Measurements from ENCODE around the gene LOXL3. TPM values are rescaled to one million over a fixed set of nuclear protein-coding genes. Genes with fewer than 3 reads are reported as not detected.

The LOXL3 gene
- total and polyA plus RNA-seq, 2 of the 8 experiments (the other 6 are each of a cell fraction or from before 2014, with no cell fraction given) = 22.4 to 27.2 TPM

DNA sequence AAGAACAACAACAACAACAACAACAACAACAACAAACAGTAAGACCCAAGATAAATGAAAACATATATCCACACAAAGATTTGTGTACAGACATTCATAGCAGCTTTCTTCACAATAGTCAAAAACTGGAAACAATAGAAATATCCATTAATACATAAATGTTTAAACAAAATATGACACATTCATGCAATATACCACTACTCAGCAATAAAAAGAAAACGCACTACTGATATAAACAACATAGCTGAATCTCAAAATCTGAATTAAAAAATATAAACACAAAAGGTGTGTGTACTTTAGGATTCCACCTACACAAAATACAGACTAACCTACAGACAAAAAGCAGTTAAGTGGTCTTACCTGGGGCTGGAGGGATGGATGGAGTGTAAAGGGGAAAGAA, 42.8 kb upstream of the LOXL3 start (continued):
- TF ChIP-seq, protein P1, sequence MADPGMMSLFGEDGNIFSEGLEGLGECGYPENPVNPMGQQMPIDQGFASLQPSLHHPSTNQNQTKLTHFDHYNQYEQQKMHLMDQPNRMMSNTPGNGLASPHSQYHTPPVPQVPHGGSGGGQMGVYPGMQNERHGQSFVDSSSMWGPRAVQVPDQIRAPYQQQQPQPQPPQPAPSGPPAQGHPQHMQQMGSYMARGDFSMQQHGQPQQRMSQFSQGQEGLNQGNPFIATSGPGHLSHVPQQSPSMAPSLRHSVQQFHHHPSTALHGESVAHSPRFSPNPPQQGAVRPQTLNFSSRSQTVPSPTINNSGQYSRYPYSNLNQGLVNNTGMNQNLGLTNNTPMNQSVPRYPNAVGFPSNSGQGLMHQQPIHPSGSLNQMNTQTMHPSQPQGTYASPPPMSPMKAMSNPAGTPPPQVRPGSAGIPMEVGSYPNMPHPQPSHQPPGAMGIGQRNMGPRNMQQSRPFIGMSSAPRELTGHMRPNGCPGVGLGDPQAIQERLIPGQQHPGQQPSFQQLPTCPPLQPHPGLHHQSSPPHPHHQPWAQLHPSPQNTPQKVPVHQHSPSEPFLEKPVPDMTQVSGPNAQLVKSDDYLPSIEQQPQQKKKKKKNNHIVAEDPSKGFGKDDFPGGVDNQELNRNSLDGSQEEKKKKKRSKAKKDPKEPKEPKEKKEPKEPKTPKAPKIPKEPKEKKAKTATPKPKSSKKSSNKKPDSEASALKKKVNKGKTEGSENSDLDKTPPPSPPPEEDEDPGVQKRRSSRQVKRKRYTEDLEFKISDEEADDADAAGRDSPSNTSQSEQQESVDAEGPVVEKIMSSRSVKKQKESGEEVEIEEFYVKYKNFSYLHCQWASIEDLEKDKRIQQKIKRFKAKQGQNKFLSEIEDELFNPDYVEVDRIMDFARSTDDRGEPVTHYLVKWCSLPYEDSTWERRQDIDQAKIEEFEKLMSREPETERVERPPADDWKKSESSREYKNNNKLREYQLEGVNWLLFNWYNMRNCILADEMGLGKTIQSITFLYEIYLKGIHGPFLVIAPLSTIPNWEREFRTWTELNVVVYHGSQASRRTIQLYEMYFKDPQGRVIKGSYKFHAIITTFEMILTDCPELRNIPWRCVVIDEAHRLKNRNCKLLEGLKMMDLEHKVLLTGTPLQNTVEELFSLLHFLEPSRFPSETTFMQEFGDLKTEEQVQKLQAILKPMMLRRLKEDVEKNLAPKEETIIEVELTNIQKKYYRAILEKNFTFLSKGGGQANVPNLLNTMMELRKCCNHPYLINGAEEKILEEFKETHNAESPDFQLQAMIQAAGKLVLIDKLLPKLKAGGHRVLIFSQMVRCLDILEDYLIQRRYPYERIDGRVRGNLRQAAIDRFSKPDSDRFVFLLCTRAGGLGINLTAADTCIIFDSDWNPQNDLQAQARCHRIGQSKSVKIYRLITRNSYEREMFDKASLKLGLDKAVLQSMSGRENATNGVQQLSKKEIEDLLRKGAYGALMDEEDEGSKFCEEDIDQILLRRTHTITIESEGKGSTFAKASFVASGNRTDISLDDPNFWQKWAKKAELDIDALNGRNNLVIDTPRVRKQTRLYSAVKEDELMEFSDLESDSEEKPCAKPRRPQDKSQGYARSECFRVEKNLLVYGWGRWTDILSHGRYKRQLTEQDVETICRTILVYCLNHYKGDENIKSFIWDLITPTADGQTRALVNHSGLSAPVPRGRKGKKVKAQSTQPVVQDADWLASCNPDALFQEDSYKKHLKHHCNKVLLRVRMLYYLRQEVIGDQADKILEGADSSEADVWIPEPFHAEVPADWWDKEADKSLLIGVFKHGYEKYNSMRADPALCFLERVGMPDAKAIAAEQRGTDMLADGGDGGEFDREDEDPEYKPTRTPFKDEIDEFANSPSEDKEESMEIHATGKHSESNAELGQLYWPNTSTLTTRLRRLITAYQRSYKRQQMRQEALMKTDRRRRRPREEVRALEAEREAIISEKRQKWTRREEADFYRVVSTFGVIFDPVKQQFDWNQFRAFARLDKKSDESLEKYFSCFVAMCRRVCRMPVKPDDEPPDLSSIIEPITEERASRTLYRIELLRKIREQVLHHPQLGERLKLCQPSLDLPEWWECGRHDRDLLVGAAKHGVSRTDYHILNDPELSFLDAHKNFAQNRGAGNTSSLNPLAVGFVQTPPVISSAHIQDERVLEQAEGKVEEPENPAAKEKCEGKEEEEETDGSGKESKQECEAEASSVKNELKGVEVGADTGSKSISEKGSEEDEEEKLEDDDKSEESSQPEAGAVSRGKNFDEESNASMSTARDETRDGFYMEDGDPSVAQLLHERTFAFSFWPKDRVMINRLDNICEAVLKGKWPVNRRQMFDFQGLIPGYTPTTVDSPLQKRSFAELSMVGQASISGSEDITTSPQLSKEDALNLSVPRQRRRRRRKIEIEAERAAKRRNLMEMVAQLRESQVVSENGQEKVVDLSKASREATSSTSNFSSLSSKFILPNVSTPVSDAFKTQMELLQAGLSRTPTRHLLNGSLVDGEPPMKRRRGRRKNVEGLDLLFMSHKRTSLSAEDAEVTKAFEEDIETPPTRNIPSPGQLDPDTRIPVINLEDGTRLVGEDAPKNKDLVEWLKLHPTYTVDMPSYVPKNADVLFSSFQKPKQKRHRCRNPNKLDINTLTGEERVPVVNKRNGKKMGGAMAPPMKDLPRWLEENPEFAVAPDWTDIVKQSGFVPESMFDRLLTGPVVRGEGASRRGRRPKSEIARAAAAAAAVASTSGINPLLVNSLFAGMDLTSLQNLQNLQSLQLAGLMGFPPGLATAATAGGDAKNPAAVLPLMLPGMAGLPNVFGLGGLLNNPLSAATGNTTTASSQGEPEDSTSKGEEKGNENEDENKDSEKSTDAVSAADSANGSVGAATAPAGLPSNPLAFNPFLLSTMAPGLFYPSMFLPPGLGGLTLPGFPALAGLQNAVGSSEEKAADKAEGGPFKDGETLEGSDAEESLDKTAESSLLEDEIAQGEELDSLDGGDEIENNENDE (IDR thresholded peaks at IDR 0.05; ENCODE audit: insufficient replicate concordance, low read length) = no peak
- no peak for TF ChIP-seq POLR2AphosphoS5 (IDR thresholded peaks at IDR 0.05; ENCODE audit: low read depth, low read length)
- TF ChIP-seq KDM5A (IDR thresholded peaks at IDR 0.05; ENCODE audit: low read length) = no peak
- TF ChIP-seq RFX5 (IDR thresholded peaks at IDR 0.05; ENCODE audit: borderline replicate concordance, low read depth, low read length) = no peak
- no peak for TF ChIP-seq CHD1 (IDR thresholded peaks at IDR 0.05; ENCODE audit: low read depth, low read length)
- TF ChIP-seq TAF1 (IDR thresholded peaks at IDR 0.05; ENCODE audit: low read depth, low read length) = no peak
- TF ChIP-seq GABPA (IDR thresholded peaks at IDR 0.05; ENCODE audit: borderline replicate concordance, insufficient read depth, low read length) = no peak
- TF ChIP-seq, protein P2, sequence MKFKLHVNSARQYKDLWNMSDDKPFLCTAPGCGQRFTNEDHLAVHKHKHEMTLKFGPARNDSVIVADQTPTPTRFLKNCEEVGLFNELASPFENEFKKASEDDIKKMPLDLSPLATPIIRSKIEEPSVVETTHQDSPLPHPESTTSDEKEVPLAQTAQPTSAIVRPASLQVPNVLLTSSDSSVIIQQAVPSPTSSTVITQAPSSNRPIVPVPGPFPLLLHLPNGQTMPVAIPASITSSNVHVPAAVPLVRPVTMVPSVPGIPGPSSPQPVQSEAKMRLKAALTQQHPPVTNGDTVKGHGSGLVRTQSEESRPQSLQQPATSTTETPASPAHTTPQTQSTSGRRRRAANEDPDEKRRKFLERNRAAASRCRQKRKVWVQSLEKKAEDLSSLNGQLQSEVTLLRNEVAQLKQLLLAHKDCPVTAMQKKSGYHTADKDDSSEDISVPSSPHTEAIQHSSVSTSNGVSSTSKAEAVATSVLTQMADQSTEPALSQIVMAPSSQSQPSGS (IDR thresholded peaks at IDR 0.05; ENCODE audit: low read length) = no peak
- no peak for TF ChIP-seq SIN3A (conservative IDR thresholded peaks at IDR 0.05 in 1 of 2, IDR thresholded peaks at IDR 0.05 in 1 of 2; ENCODE audit: low read depth in 1 of 2, low read length in 2 of 2)
- no peak for TF ChIP-seq TAF7 (optimal IDR thresholded peaks at IDR 0.05; ENCODE audit: borderline replicate concordance, low read depth, low read length)
